ENCODE data around the gene LRCH1. TPM values are rescaled to one million over a fixed set of nuclear protein-coding genes. Genes with fewer than 3 reads are reported as not detected.

Gene LRCH1
- total and polyA plus RNA-seq, 2 of the 13 experiments (the other 11 are each of a cell fraction or from before 2014, with no cell fraction given) = 4.1 to 12.6 TPM

- peak; percentile 51; the same call in 1 of the 2 replicates for TF ChIP-seq ZNF609 (CRISPR knock-in tag; IDR thresholded peaks at IDR 0.05; ENCODE audit: borderline replicate concordance)
- TF ChIP-seq DNMT1 (CRISPR knock-in tag; IDR thresholded peaks at IDR 0.05) = 0 out of 2 replicates have a peak, but pooled peaks have one; percentile 62
- TF ChIP-seq CREBL2 (CRISPR knock-in tag; IDR thresholded peaks at IDR 0.05; ENCODE audit: borderline replicate concordance) = peak; percentile 73; the same call in 1 of the 2 replicates
- TF ChIP-seq ZNF496 (CRISPR knock-in tag; IDR thresholded peaks at IDR 0.05; ENCODE audit: insufficient replicate concordance) = no peak
- peak; percentile 75; the same call in 1 of the 2 replicates for TF ChIP-seq ZNF598 (CRISPR knock-in tag; IDR thresholded peaks at IDR 0.05; ENCODE audit: borderline replicate concordance)
- TF ChIP-seq HMG20B (CRISPR knock-in tag; conservative IDR thresholded peaks at IDR 0.05) = no peak; the same call in 1 of the 2 replicates
- TF ChIP-seq TEF (CRISPR knock-in tag; IDR thresholded peaks at IDR 0.05) = no peak
- TF ChIP-seq HNF4G (IDR thresholded peaks at IDR 0.05; ENCODE audit: borderline replicate concordance, low read depth, low read length) = no peak
- peak; percentile 52; the same call in 1 of the 2 replicates for TF ChIP-seq HNF4G (CRISPR knock-in tag; IDR thresholded peaks at IDR 0.05; ENCODE audit: borderline replicate concordance, low read depth)
- TF ChIP-seq IRF2 (CRISPR knock-in tag; IDR thresholded peaks at IDR 0.05) = peak; percentile 57
- no peak for TF ChIP-seq SNRNP70 (IDR thresholded peaks at IDR 0.05; ENCODE audit: low read depth, low read length)
- peak; percentile 86 for TF ChIP-seq PITX1 (CRISPR knock-in tag; IDR thresholded peaks at IDR 0.05)
- no peak; the same call in 1 of the 2 replicates for TF ChIP-seq TBX2 (CRISPR knock-in tag; IDR thresholded peaks at IDR 0.05; ENCODE audit: borderline replicate concordance)
- TF ChIP-seq THRA (CRISPR knock-in tag; IDR thresholded peaks at IDR 0.05; ENCODE audit: borderline replicate concordance) = peak; percentile 33; the same call in 1 of the 2 replicates
- TF ChIP-seq SCMH1 (CRISPR knock-in tag; IDR thresholded peaks at IDR 0.05; ENCODE audit: borderline replicate concordance) = no peak
- TF ChIP-seq CCDC6 (CRISPR knock-in tag; IDR thresholded peaks at IDR 0.05) = peak; percentile 86
- no peak for TF ChIP-seq PRPF4 (IDR thresholded peaks at IDR 0.05; ENCODE audit: low read depth, low read length, poor library complexity, severe bottlenecking)
Observed at GRCh38 chr13:46796515-46797474, 243.8 kb downstream of the LRCH1 start, which contains the start of gene ESD (continued).

Measured in HepG2 (cell line).